Dedifferentiated amniotic fluid mesenchymal stem cell (primary cell): ENCODE measurements around the gene TMEFF1.

Source experiments
- DNase-seq: peaks from one replicate; pipeline ENCODE4 v3.0.0-alpha.2; 2016; ENCODE audit errors: extremely low spot score

Gene TMEFF1

DNA sequence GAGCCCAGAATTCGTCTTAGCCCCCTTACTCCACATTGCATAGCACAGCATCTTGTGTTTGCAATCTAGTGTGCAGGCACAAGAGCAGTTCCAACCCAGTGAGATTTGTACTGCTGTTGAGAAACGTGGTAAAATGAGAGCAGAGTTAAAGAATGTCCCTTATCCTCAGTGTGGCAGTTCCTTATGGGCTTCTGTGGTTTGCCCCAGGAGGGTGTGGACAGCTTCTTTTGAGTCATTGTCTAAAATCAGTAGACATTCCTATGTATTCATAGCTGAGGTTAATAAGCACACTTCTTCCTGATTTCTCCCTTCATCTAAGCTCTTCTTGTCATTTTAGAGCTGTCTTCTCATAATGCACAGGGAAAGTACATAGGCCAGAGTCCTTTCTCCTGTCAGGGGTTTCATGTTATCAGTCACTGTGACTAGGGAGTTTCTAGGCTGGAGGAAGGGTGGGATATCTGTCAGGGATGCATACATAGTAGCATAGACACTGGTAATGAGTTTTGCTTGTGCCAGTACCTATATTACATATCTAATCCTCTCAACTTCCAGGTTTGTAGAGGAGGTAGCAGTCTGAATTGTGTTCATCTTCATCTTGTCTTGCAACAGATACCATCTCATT, 102.9 kb downstream of the TMEFF1 start:
- peak; percentile 60 for DNase-seq

DNA sequence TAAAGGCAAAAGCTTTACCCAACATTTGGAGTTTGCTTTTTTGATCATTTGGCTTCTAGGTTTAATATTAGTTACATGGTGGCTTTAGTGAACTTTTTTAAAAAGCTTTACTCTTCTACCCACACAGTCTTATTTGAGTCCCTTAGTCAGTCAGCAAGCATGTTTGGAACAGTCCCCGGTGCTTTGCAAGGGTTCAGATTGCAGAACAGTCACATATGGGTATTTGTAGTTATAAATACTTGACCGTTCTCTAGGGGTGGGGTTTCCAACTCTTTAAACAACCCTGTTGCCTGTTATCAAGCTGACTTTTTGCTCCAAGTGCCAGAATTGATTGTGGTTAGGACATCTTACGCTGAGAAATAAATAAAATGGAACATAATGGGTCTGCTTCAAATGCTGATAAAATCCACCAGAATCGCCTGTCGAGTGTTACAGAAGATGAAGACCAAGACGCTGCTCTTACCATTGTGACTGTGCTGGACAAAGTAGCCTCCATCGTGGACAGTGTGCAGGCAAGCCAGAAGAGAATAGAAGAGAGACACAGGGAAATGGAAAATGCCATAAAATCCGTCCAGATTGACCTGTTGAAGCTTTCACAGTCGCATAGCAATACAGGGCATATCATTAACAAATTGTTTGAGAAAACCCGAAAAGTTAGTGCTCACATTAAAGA, 105.0 kb downstream of the TMEFF1 start, which contains the start of gene CAVIN4:
TSS of gene CAVIN4 (plus strand) at position 304 of the 673 bp plus-strand sequence. CDS start at position 369, 65 bp downstream.
- peak; percentile 60 for DNase-seq

- no peak for DNase-seq
Measured at GRCh38 chr9:100578610-100579009, 105.7 kb downstream of the TMEFF1 start.

DNA sequence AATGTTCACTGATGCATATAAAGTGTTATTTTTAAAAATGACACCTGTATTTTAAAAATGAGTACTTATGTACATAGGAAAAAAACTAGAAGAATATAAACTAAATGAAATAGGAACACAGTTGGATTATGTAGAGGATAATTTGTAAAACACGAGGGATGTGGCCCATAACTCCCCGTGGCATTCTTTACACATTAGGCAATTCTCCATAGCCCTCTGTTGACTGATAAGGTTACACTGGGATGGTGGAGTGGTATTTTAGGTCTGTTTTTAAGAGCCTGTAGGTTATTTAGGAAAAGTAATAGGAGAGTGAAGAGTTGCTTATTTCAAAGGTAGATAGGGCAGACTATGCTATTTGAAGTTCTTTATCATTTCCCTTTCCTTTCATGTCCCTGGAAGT, 106.7 kb downstream of the TMEFF1 start:
- peak; percentile 52 for DNase-seq

- DNase-seq: no peak
Measured at GRCh38 chr9:100580257-100580656, 107.3 kb downstream of the TMEFF1 start.

DNA sequence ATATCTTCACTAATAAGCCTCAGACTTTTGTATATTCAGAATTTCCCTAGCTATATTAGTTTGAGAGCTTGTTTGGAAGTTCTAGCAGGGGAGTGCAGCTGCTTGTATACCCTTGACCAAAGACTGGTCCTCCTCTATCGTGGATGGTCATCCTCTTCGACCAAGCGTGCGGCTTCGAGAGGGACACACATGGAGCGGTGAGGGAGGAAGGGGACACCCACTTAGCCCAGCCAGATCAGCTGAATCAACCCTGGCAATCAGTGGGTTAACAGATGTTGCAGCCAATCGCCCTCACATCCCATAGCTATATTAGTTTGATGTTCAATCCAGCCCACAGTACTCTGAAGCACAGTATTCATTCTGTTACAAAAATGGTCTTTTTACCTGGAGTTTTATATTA, 108.1 kb downstream of the TMEFF1 start:
- DNase-seq: no peak

DNA sequence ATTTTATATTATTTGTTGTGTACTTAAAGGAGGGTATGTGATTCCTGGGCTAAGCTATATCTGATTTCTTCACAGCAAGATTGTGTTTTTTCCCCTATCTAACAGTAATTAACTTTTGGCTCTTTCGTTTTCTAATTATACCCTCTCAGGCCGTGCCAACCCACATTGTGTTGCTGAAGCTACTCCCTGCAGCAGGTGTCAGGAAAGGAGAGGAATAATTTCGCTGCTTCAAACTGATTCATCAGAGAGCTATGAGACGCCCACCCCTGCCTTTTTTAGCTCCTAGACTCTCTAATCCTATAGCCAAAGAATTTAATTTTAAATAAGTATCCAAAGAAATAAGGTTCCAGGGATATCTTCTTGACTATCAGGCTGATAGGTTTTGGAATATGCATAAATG, 108.7 kb downstream of the TMEFF1 start:
- DNase-seq: no peak

GRCh38 chr9:100583014-100583802, 110.3 kb downstream of the TMEFF1 start:
- DNase-seq: no peak

GRCh38 chr9:100584951-100585350, 112.0 kb downstream of the TMEFF1 start:
- DNase-seq: no peak

GRCh38 chr9:100586093-100586492, 113.1 kb downstream of the TMEFF1 start:
- DNase-seq: no peak

DNA sequence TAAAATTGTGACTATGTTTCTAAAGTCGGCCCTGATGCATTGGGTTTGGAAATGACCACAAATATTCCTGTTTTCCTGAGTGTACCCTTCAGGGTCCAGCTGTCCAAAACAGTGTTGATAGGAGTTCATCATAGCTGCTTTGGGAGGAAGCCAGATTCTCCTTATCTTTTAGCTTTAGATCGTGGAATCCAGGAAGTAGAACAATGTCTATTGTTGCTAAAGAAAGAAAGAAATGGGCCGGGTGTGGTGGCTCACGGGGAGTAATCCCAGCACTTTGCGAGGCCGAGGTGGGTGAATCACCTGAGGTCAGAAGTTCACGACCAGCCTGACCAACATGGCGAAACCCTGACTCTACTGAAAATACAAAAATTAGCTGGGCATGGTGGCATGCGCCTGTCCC, 114.4 kb downstream of the TMEFF1 start:
- no peak for DNase-seq

- DNase-seq: no peak
Measured at GRCh38 chr9:100589582-100589981, 116.6 kb downstream of the TMEFF1 start.

GRCh38 chr9:100590481-100590880, 117.5 kb downstream of the TMEFF1 start:
- peak; percentile 34 for DNase-seq

DNA sequence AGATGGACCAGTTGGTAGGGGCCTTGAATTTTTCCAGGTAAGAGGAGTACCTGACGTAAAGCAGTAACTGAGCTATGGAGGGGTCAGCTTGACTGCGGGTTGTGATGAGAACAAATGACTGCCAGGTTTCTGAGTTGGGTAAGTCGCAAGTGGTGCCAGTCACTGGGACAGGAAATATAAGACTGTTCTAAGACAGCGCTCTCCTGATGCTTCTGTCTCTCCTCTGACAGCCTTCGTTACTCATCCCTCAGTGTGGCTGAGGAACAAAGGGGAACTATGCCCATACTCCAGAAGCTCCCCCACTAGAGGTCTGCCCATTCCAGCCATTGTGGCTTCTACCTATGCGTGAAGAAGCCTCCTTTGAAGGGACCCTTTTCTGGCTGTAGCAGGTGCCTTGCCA, 118.2 kb downstream of the TMEFF1 start:
- no peak for DNase-seq

DNA sequence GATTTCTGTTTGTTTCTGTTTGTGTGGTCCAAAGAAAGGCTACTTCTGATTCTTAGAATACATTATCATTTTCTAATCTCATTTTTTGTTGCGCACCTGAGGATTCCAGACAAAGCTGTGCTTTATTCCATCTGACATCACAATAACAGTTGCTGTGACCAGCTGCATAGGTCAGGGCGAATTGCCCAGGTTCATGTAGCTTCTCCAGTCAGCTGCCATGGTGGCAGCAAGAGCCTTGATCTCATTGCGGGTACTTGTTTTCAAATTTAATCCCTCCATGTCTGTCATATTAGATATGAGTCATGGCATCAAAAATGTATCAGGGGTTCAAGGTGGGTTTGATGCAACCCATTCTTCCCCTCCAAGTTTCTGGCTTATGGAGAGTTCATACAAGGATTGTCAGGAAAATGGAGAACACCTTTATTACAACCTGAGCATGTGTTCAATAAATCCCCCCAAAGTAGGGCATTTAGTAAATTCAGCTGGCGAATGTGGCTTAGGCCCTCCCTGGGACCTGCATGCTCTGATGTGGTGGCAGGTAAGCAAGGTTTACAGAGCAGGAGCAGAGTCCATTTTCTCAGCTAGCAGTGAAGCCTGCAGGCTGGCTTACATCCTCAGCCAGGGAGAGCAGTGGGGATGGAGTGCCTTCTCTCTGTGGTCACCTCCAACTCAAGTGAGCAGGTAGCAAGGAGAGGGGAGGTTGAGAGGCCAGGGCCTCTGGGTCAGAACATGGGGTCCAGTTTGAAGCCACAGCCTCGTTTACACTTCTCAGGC, 118.9 kb downstream of the TMEFF1 start:
- no peak for DNase-seq

DNA sequence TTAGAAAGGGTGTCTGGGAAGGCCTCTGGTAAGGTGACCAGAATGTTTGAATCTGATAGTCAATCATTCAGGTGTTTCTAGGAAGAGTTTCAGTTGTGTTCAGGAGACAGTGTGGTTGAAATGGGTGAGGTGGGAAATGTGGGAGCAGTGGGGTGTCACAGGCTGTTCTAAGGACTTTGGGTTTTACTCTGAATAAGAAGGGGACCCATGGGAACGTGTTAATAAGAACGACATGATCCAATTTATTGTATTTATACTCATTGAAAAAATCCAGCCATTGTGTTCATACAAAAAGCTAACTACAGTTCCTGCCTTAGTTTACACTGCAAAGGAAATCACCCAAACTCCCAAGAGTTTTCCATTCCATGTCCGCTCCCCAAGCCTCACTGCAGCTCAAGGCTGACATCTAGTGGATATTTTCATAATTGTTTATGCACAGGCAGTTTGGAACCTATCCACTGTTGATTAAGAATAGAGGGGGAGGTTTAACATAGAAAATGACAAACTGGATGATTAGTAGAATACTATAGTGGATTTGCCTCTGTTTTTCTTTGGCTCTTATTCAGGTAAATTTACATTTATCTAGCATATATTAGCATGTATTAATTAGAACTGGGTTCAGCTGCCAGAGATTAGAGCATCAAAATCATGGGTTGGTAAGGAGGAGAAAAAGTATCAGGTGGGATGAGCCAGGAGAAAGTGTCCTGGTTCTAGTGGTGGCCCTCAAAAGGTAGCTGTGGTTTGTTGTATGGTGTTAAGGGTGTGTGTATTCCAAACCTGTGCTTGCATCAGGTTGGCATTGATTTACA, 122.6 kb downstream of the TMEFF1 start:
- DNase-seq: peak; percentile 67

GRCh38 chr9:100597236-100597635, 124.3 kb downstream of the TMEFF1 start:
- DNase-seq: no peak

DNA sequence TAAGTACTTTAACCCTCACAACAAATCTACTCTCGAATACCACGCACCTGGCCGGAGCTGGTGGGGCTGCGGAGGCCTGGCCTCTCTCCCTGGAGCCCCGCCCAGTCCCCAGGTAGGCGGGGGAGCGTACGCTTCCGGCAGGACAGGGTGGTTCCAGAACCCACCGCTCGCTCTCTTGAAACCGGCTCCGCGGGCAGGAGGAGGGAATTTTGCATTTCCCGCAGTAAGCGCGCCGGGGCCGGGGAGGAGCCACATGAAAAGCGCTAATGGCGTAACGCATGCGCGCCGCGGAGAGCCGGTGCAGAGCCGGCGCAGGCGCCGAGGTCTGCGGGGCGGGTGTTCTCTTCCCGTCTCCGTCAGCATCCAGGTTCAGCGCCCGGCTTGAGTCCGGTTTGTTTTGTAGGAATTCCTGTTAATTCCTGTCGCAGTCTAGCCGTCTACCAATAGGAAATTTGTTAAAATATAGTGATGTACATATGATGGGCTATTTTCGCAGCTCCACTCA, 125.7 kb downstream of the TMEFF1 start:
- peak; percentile 64 for DNase-seq

GRCh38 chr9:100600521-100601079, 127.7 kb downstream of the TMEFF1 start:
- no peak for DNase-seq

- DNase-seq: peak; percentile 48
Measured at GRCh38 chr9:100601216-100601615, 128.3 kb downstream of the TMEFF1 start.
